Stimulated activated CD4-positive, alpha-beta T cell treated with anti-CD3 and anti-CD28 coated beads, Interleukin-4, amount 100 ng/mL, for 4 hours (primary cell): Measurements from ENCODE around the gene KLRD1.
"Not testable (repeated sequence)": the region's sequence is repeated elsewhere in the genome, so short reads cannot be mapped to it uniquely, and the experiment has no call there.

ENCODE experiments used
- DNase-seq, 2 experiments: peaks; one replicate each; pipeline ENCODE4 v3.0.0-alpha.2; 2020

Gene KLRD1

DNA sequence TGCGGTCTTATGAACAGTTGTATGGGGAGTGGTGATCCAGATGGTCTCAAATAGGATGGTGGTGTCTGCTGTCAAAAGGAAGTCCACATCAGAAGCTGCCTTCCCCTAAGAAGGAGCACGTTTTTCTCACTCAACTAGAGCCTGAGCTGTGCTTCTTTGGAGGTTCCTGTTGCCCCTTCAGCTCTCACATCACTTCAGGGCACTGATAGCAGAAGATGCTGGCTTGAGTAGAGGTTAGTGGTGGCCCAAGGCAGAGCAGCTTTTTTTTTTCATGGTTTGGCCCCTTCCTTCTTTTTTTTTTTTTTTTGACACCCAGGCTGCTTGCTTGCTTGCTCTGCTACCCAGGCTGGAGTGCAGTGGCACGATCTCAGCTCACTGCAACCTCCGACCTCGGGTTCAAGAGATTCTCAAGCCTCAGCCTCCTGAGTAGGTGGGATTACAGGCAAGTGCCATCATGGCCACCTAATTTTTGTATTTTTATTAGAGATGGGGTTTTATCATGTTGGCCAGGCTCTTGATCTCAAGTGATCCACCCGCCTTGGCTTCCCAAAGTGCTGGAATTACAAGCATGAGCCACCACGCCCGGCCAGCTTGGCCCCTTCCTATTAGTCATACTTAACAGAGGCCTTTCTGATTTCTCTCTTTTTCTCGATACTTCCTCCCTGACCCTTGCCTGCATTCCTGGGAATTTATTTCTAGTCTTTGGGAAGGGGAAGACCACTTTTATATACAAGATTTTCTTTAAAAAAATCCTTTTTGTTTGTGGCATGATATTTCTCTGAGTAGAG lies 31.6 kb downstream of the KLRD1 start:
- DNase-seq, result no peak

DNA sequence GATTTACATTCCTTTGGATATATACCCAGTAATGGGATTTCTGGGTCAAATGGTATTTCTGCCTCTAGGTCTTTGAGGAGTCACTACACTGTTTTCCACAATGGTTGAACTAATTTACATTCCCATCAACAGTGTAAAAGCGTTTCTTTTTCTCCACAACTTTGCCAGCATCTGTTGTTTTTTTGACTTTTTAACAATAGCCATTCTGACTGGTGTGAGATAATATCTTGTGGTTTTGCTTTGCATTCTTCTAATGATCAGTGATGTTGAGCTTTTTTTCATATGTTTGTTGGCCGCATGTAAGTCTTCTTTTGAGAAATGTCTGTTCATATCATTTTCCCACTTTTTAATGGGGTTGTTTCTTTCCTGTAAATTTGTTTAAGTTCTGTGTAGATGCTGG lies 33.3 kb downstream of the KLRD1 start:
- not testable (repeated sequence) for DNase-seq

DNA sequence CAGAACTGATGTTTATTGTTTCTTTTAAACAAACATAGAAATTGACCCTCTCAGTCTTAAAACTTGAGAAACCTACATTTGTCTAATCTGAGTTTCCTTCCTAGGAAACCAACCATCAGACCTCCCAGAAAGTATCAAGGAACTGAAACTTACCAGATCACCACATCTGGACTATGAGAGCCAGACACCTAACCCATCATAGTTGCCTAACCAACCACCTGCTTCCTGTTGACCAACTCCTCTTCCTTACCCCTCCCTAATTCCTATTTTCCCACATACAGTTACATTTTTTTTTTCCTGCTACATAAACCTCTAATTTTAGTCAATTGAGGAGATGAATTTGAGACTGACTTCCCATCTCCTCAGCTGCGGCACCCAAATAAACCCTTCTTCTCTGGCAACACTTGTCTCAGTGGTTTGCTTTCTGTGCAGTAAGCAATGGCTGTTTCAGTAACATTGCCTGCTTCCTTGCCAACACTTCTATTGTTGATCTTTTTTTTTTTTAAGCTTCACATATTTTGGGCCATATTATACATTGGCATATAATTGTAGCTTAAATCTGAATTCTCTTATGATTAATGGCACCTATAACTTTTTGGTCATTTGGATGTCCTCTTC lies 34.3 kb downstream of the KLRD1 start:
- no peak for DNase-seq

DNA sequence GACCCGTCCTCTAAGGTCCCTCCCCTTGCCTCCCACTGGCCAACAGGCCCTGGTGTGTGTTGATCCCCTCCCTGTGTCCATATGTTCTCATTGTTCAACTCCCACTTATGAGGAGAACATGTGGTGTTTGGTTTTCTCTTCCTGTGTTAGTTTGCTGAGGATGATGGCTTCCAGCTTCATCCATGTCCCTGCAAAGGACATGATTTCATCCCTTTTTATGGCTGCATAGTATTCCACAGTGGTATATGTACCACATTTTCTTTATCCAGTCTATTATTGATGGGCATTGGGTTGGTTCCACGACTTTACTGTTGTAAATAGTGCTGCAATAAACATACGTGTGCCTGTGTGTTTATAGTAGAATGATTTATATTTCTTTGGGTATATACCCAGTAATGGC lies 43.8 kb downstream of the KLRD1 start:
- not testable (repeated sequence) for DNase-seq

DNA sequence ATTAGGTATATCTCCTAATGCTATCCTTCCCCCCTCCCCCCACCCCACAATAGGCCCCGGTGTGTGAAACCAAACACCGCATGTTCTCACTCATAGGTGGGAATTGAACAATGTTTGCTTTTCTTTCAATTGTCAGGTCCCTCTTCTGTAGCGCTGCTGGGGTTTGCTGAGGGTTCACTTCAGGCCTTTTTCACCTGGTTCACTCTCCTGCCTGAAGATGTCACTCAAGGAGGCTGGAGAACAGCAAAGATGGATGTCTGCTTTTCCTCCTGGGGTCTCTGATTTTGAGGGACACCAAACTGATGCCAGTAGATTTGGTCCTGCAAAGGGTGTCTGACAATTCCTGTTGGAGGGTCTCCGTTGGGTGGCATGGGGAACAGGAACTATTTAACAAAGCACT lies 46.4 kb downstream of the KLRD1 start:
- no peak for DNase-seq

DNA sequence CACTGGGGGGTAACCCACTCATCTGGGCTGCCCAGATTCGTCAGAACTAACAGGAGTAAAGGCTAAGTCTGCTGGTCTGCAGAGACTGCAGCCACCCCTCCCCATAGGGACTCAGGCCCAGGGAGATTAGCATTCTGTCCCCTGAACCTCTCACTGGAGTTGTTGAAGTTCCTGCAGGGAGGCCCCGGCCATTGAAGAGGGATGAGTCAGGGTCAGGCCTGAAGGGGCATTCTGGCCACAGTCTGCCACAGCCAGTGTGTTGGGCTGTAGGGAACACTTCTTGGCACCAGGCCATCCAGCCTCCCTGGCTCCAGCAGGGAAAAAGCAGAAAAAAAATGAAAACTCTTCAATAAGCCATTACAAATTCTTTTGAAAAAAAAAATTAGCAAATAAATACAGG lies 46.8 kb downstream of the KLRD1 start:
- DNase-seq, result no peak

DNA sequence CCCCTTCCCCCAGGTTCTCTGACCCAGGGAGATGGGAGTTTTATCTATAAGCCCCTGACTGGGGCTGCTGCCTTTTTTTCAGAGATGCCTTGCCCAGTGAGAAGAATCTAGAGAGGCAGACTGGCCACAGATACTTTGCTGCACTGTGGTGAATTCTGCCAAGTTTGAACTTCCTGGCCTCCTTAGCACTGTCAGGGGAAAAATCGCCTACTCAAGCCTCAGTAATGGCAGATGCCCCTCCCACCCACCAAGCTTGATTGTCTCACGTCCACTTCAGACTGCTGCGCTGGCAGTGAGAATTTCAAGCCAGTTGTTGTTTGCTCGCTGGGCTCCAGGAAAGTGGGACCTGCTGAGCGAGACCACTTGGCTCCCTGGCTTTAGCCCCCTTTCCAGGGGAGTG lies 50.5 kb downstream of the KLRD1 start:
- DNase-seq, result no peak

DNA sequence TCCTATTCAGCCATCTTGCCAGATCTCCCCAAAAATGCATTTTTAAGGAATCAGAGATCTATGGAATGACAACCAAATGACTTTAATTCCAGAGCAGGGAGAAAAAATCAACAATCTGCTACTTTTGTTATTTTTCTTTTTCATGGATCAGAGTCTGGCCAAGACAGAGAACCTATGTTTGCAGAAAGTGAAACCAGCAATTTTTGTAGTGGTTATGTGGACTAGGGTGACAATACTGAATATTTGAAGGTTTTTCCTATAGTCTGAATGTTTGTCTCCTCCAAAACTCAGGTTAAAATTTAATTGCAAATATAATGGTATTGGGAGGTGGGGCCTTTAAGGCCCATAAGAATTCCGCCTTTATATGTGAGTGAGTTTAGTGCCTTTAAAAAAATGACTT lies 51.3 kb downstream of the KLRD1 start:
- DNase-seq, result no peak

DNA sequence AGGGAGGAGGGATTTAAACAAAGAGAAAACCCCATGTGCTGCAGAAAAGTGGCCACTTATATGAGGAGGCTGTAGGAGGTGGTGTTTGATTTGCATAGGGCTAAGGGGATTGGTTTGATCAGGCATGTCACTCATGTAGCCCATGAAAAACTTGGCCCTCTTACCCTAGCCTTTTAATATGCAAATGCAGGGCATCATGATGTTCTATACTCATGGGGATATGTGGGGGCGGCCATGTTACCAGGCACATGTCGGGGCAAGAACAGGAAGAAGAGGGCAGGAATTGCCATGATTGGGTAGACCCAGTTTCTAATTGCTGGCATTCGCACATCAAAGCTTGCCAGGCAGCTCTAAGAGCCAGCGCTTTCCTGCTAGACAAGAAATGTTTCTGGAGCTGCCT lies 53.4 kb downstream of the KLRD1 start:
- no peak for DNase-seq

DNA sequence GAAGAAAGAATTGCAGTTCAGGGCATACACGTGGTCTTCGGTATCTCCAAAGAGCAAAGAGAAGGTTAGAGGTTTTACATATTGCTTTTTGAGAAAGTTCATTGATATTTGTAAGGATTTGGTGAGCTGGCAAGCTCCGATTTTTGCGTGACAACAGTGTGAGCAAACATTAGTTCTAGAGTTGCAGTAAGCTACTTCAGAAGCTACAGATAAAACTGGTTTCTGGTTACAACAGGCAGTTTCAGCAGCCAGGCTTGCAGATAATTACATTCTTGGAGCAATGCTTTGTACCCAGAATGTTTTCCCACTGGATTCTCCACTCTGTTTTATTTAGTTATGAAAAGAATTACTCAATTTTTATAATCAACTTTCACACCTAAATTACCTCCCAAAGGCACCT lies 54.0 kb downstream of the KLRD1 start:
- DNase-seq, result no peak

DNA sequence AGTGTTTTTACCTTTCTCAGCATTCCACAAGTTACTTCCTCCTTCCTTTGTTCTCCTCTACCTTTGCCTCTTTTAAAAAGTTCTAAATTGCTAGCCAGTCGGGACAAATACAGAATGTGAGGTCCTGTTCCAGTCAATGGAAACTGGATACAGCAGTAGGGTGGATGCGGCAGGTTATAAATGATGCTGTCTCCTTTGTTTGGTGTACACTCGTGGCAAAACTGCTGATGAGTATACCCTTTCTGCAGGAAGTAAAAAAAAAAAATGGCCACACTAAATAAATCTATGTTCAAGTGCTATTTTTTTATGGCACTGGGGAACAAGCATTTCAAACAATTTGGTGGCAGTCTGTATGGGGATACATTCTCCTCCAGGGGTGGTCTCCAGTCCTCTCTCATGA lies 54.7 kb downstream of the KLRD1 start:
- no peak for DNase-seq

DNA sequence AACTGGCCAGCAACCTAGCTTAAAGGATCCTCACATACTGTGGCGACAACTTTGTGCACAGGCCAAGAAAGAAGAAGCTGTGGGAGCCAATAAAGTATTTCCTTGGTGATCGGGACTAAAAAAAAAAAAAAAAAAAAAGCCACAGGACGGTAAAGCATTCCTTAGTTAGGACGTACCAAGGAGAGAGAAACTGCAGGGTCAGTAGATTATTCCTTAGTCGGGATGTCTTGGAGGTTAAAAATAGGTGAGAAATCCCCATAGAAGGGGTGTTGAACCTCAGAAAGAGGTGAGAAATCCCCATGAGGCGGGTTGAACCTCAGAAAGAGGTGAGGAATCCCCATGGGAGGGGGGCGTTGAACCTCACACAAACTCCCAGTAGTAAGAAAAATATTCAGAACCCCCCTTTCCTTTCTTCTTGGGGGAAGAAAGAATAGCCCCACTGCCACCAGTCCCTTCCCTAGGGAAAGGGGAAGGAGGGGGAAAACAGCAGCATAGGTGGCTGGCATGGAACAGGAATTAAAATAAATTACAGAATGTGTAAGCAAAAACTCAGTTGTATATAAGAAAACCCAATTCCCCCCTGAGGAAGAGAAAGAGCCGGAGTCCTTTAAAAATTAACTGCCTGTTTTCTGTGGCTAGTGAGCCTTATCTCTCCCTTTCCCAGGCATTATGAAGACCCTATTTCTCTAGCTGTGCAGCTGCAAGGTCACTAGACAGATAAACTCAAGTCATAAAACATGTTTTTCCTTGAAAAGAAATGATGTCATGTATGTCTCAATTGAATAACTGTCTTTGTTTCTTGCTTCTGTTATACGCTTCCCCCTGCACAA lies 55.4 kb downstream of the KLRD1 start:
- DNase-seq, result no peak

DNA sequence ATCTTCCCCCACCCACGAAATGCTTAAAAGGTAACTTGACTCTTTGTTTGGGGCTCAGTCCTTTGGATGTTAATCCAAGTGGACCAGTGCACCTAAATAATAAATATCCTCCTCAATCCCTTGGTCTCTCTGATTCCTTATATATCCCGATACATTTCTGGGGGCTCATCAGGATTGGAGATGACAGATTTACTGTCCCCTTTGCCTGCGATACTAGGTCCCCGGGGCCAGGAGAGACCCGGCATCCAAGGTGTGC lies 55.9 kb downstream of the KLRD1 start:
- no peak for DNase-seq

DNA sequence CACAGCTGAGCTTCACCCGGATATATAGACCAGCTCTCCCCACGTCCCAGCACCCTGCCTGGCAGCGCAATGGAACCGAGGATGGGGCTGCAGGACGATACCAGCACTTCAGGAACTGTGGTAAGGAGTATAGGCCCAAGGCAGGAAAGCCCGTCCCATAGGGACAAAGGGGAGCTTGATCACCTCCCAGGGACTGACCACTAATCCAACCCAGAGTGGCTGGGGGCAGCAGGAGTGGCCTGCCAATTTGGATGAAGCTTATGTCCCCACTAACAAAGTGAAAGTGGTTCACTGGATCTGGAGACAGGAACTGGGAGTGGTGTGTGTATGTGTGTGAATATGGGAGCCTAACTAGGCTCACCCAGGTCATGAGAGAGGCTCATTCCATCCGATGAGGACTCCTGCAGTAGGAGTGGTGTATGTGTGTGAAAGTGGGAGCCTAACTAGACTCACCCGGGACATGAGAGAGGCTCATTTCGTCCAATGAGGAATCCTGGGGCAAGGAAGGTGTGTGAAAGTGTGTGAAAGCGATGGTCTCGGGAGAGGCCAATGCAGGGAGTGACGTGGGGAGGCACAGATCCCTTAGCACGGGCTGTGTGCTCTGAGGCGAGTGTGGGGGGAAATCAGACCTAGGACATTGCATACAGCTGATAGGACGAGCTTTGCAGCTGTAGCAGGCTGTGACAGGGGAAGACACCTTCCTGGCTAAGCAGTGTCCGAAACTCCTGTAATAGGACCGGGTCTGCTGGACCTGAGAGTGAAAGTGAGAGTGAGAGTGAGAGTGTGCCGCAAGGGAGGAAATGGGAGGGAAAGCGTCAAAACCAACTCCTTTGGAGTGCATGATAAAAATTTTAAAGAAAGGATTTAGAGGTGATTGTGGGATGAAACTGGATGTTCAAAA lies 56.5 kb downstream of the KLRD1 start:
- peak in 1 of 2 experiments; percentile 5 for DNase-seq

DNA sequence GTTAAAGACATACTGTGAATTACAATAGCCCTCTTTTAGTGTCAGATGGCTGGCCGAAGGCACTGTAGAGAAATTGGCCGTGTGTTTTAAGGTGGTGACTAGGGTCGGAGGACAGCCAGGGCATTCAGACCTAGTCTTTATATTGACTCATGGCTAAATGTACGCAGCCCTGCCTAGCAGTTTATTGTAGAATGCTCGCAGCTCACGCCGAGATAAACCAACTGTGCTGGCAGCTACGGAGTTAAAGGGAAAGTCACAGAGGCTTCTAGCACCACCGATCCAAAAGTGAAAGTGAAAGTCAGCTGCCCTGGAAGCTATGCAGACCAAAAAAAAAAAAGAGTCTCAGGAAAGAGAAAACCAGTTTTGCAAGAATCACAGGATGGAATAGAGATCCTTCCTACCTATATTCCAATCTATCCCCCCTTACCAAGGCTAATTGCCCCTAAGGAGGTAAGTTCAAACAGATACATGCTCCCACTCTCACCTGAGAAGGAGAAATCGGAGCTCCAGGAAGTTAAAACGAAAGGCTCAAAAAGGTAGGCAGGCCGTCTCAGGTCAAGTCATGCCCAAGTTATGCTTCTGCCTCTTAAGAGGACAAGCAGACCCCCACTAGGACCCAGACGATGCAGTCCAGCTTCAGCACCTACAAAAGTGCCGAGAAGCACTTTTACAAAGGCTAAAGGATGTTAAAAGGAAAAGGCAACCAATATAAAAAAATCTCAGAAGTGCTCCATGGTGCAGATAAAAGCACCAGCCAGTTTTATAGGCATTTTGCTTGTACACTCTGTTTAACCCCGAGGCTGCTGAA lies 57.3 kb downstream of the KLRD1 start:
- DNase-seq, result peak; percentile 27 to 62

DNA sequence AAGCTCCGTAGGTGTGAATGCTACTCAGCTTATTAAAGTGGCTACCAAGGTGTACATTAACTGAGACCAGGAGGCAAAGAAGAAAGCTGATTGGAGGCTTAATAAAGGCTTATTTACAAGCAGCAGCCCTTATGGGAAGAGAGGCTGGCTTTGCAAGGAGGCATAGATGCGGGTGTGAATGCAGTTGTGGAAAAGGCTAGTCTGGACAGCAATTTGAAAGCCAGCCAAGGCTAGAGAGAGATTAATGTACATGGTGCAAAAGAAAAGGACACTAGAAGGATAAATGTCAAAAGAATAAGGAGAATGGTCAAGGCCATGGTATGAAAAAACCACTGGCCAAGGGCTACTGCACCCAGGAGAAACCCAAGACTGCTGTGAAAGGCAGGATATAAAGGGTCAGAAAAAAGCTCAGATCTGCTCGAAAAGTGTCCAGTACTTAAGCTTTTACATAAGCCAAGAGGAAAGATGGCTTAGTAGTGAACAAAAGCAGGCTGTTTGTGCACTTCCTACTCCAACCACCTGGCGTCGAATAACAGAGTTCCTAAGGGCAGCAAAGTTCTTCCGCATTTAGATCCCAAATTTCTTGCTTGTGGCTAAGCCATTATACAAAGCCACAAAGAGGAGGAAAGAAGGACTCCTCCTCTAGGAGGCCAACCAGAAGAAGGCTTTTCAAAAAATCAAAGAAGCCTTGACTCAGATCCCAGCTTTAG lies 58.2 kb downstream of the KLRD1 start:
- DNase-seq, result no peak

DNA sequence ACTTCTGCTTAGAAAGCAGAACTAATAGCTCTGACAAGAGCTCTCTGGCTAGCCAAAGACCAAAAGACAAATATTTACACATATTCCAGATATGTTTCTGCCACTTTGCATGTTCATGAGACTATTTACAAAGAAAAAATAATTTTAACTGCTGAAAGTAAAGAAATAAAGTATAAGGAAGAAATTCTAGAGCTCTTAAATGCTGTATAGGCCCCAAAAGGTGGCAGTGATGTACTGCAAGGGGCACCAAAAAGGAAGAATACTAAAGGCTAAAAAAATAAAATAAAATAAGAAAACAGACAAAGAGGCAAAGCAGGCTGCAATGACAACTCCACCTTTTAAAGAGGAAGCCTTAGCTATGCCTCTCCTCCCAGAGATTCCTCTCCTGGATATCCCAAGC lies 59.2 kb downstream of the KLRD1 start:
- DNase-seq, result no peak

DNA sequence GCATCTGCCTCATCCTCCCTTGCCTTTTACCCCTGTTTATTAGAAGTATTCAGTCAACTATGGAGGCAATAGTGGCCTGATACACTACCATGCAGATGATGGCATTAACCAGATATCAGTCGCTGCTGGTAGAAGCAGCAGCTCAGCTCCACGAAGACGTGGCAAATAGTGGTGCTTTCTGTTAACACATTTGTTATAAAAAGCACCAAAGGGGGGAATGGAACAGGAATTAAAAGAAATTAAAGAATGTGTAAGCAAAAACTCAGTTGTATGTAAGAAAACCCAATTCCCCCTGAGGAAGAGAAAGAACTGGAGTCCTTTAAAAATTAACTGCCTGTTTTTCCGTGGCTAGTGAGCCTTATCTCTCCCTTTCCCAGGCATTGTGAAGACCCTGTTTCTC lies 60.0 kb downstream of the KLRD1 start:
- not testable (repeated sequence) for DNase-seq

DNA sequence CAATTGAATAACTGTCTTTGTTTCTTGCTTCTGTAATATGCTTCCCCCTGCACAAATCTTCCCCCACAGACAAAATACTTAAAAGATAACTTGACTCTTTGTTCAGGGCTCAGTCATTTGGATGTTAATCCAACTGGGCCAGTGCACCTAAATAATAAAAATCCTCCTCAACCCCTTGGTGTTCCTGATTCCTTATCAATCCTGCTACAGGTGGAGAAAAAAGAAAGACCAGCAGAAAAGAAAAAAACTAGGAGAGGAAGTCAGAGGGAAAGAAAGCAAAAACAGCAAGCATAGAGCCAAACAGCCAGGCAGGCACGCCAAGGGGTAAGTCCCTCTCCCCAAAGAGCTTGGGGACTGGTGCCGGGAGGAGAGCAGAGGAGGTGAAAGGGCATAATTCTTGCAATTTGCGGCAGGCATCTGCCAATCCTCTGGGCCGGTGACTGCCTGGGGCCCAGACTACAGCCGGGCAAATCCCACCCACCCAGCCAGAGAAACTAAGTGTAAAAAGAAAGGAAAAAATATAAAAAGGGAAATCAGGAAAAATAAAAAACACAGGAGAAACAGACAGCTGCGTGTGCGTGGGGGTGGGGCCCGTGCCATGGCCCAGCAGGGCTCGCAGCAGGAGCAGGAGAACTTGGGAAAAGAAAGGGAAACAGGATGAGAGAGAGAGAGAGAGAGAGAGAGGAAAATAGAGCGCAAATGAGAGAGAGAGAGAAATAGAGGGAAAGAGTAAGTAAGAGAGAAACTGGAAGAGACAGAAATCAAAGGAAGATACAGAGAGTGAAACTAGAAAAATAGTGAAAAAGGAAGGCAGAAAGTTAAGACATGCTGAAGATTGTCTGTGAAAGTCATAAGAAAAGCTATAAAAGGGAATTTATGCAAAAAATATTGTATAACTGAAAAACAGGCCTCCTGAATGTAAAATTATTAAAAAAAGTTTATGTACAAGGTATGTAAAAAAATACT lies 60.8 kb downstream of the KLRD1 start:
- DNase-seq, result no peak
